NT2/D1 (cell line): ENCODE measurements around the gene SOWAHC.
"Not testable (repeated sequence)": the region's sequence is repeated elsewhere in the genome, so short reads cannot be mapped to it uniquely, and the experiment has no call there.

Source experiments
- DNase-seq: peaks from one replicate; pipeline ENCODE4 v3.0.0-alpha.2; 2011; ENCODE audit warnings: low read depth, low spot score
- H3K27me3 ChIP-seq: 2 replicates; pipeline ENCODE4 v1.6.0; 2011; ENCODE audit warnings: mild to moderate bottlenecking; ENCODE audit not compliant: insufficient read length, insufficient read depth
- H3K36me3 ChIP-seq: 2 replicates; pipeline ENCODE4 v1.6.1; 2011; ENCODE audit warnings: mild to moderate bottlenecking, low read length, mixed read lengths; ENCODE audit not compliant: insufficient read depth, insufficient read length
- H3K4me1 ChIP-seq: 2 replicates; pipeline ENCODE4 v1.5.1; 2011; ENCODE audit not compliant: insufficient read depth, insufficient read length
- H3K4me3 ChIP-seq: 2 replicates; pipeline ENCODE4 v1.5.1; 2011; ENCODE audit warnings: low read depth; ENCODE audit not compliant: insufficient read length
- H3K9ac ChIP-seq: 2 replicates; pipeline ENCODE4 v1.6.0; 2011; ENCODE audit warnings: low read depth; ENCODE audit not compliant: insufficient read length
- H3K9me3 ChIP-seq: 2 replicates; pipeline ENCODE4 v1.5.1; 2011; ENCODE audit warnings: mild to moderate bottlenecking, low read length; ENCODE audit not compliant: insufficient read depth
- SUZ12 ChIP-seq: IDR thresholded peaks from 2 replicates; pipeline ENCODE4 v1.6.1; 2011; ENCODE audit not compliant: insufficient read length, insufficient read depth; ENCODE audit errors: extremely low read depth
- YY1 ChIP-seq: IDR thresholded peaks from 2 replicates; pipeline ENCODE4 v1.6.1; 2011; ENCODE audit not compliant: insufficient read length, insufficient read depth
- ZNF274 ChIP-seq: IDR thresholded peaks from 2 replicates; pipeline ENCODE4 v1.6.1; 2011; ENCODE audit warnings: mild to moderate bottlenecking, low read depth, low read length

SOWAHC gene

GRCh38 chr2:109613922-109614714, at the start of gene SOWAHC, which contains the start of gene SEPTIN10:
SOWAHC (plus strand) TSS chr2:109614364; CDS start chr2:109614490, 126 bp downstream.
SEPTIN10 (minus strand) TSS chr2:109613966; CDS start chr2:109613827, 139 bp downstream.
- Histone ChIP-seq H3K4me1 (peaks cover 6% of the 10 kb centered on the region), H3K27me3 (peaks cover 6% of the 10 kb centered on the region), H3K4me3 (peak within 1 kb of the TSS; percentile 88), H3K9me3 (no peaks in the 10 kb centered on the region), H3K36me3 (peaks cover 34% of the 10 kb centered on the region), H3K9ac (peak within 1 kb of the TSS; percentile 96)
- peak; percentile 98 for DNase-seq
- TF ChIP-seq ZNF274 (no peak), YY1 (no peak), SUZ12 (no peak)

- no peak for DNase-seq
- Histone ChIP-seq H3K9me3 (no peaks in the 10 kb centered on the region), H3K4me1 (no peaks in the 10 kb centered on the region), H3K27me3 (no peaks in the 10 kb centered on the region), H3K9ac (no peak overlapping the region), H3K4me3 (no peak overlapping the region), H3K36me3 (peaks cover 30% of the 10 kb centered on the region)
- TF ChIP-seq YY1 = no peak
Measured at GRCh38 chr2:109575373-109575772, 38.8 kb upstream of the SOWAHC start.

GRCh38 chr2:109577630-109578029, 36.5 kb upstream of the SOWAHC start:
- H3K4me1 ChIP-seq, DNase-seq: not testable (repeated sequence)
- peaks cover 29% of the 10 kb centered on the region for H3K36me3 ChIP-seq

GRCh38 chr2:109582928-109583895, 31.0 kb upstream of the SOWAHC start:
- H3K4me3 ChIP-seq = no peak overlapping the region
- no peaks in the 10 kb centered on the region for H3K9me3 ChIP-seq
- no peaks in the 10 kb centered on the region for H3K4me1 ChIP-seq
- H3K9ac ChIP-seq = no peak overlapping the region
- H3K27me3 ChIP-seq = no peaks in the 10 kb centered on the region
- TF ChIP-seq YY1 = no peak
- no peak for TF ChIP-seq ZNF274
- no peak for TF ChIP-seq SUZ12
- peaks cover 33% of the 10 kb centered on the region for H3K36me3 ChIP-seq
- no peak for DNase-seq

More at GRCh38 chr2:109577630-109578029, 36.5 kb upstream of the SOWAHC start:
- H3K27me3 ChIP-seq, H3K4me3 ChIP-seq, H3K9me3 ChIP-seq, H3K9ac ChIP-seq: not testable (repeated sequence)

GRCh38 chr2:109586687-109587086, 27.5 kb upstream of the SOWAHC start:
- no peak for DNase-seq
- no peaks in the 10 kb centered on the region for H3K4me1 ChIP-seq
- H3K4me3 ChIP-seq = no peak overlapping the region
- H3K27me3 ChIP-seq = no peaks in the 10 kb centered on the region
- H3K9me3 ChIP-seq = no peaks in the 10 kb centered on the region
- no peak overlapping the region for H3K9ac ChIP-seq
- TF ChIP-seq SUZ12 (no peak), ZNF274 (no peak), YY1 (no peak)
- peaks cover 29% of the 10 kb centered on the region for H3K36me3 ChIP-seq

- H3K4me1 ChIP-seq = peaks cover 2% of the 10 kb centered on the region
- TF ChIP-seq SUZ12 = no peak
- TF ChIP-seq YY1 = no peak
- TF ChIP-seq ZNF274 = no peak
- DNase-seq = no peak
- H3K36me3 ChIP-seq = peaks cover 15% of the 10 kb centered on the region
- no peak overlapping the region for H3K4me3 ChIP-seq
- H3K9ac ChIP-seq = no peak overlapping the region
- H3K9me3 ChIP-seq = no peaks in the 10 kb centered on the region
- no peaks in the 10 kb centered on the region for H3K27me3 ChIP-seq
Measured at GRCh38 chr2:109591206-109591605, 23.0 kb upstream of the SOWAHC start.

GRCh38 chr2:109592905-109593304, 21.3 kb upstream of the SOWAHC start:
- Histone ChIP-seq H3K4me1 (peaks cover 2% of the 10 kb centered on the region), H3K4me3 (no peak overlapping the region), H3K36me3 (peaks cover 11% of the 10 kb centered on the region), H3K27me3 (no peaks in the 10 kb centered on the region), H3K9me3 (no peaks in the 10 kb centered on the region), H3K9ac (no peak overlapping the region)
- DNase-seq = no peak
- TF ChIP-seq ZNF274 (no peak), YY1 (no peak), SUZ12 (no peak)
